Activated T-helper 1 cell treated with Interleukin-2 at 50 U/mL for 16 hours (primary cell): ENCODE results near the gene ALG14.
"Not testable (repeated sequence)": the region's sequence is repeated elsewhere in the genome, so short reads cannot be mapped to it uniquely, and the experiment has no call there.

Experiments used
- DNase-seq: peaks from one replicate; pipeline ENCODE4 v3.0.0-alpha.2; 2020; ENCODE audit warnings: low read depth

Gene ALG14

GRCh38 chr1:95005584-95005983 is 67.2 kb downstream of the ALG14 start:
- no peak for DNase-seq

GRCh38 chr1:95004013-95004412 is 68.7 kb downstream of the ALG14 start:
- DNase-seq = no peak

DNA sequence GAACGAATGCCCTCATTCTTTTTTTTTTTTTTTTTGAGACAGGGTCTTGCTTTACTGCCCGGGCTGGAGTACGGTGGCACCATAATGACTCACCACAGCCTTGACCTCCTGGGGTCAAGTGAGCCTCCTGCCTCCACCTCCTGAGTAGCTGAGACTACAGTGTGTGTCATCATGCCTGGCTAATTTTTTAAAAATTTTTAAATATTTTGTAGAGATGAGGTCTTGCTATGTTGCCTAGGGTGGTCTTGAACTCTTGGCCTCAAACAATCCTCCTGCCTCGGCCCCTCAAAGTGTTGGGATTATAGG is 69.4 kb downstream of the ALG14 start:
- DNase-seq = no peak

DNA sequence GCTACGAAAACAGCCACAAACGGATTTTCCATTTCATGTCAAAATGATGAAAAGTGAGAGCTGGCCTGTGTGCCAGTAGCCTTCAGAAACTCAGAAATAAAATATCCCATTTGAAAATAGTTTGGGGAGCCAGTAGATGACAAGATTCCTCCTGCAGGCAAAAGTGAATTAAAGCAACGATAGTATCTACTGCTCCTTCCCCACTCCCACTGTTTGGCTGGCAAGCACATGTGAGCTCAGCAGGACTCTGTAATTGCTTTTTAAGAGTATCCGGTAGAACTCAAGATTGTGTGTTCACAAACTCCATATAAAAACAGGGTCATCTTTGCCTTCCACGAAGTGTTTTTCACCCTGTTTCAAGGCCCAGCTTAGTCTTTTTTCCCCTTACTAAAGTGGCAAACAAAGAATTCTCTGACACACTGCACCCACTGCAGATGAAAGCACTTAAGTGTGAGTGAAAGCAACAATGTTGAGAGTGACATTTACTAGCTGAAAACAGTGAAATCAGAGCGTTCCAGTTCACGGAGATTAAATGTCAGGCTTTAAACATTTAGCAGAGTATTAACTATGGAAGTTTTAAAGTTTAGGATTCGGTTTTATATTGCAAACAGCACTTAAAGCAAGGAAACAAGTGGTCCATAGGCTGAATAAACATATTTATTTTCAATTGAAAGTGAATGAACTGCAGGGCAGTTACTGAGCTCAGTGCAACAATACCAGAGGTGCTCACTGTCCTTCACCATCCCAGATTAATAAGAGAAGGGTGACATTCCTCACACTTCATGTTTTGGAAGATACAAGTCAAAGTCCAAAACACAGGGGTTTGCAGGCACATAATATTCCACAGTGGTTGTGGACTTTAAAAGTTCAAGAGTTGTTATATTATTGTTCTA is 70.0 kb downstream of the ALG14 start:
- no peak for DNase-seq

- no peak for DNase-seq
These were observed 70.6 kb downstream of the ALG14 start for GRCh38 chr1:95002164-95002539.

GRCh38 chr1:94999456-95000131 is 73.2 kb downstream of the ALG14 start:
- DNase-seq = no peak

DNA sequence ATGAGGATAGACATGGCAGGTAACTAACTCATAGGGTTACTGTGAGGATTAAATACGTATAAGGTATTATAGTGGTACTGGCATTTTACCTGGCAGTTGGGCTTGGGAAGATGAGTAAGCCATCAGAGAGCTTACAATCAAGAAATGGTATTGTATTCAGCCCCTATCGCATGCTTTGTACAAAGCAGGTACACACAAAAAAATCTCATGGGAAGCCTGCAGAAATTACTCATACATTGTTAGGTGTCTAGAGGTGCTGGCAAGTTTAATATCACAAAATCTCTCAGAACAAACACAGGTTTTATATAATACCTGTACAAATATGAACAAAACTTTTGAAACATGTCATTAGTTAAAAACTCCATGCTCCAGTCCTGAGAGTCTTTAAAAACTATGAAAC is 74.0 kb downstream of the ALG14 start:
- no peak for DNase-seq

DNA sequence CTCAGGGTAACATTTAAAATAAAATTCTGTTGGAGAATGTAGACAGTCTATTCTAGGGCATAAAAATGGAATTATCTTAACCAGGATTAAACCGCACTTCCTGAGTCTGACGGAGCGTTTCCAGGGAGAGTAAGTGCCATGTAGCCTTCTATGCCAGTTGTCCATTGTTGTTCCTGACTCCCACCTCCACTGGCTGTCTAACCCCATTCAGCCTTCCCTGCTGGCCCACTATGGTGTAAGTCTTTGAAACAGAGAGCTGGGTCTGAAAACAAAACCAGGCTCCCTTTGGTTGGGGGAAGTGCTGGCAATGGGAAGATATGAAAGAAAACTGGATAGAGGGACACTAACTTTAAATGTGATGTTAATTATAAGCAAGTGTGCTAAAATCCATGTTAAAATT is 74.6 kb downstream of the ALG14 start:
- no peak for DNase-seq

- not testable (repeated sequence) for DNase-seq
These were observed 77.2 kb downstream of the ALG14 start for GRCh38 chr1:94995536-94995935.

DNA sequence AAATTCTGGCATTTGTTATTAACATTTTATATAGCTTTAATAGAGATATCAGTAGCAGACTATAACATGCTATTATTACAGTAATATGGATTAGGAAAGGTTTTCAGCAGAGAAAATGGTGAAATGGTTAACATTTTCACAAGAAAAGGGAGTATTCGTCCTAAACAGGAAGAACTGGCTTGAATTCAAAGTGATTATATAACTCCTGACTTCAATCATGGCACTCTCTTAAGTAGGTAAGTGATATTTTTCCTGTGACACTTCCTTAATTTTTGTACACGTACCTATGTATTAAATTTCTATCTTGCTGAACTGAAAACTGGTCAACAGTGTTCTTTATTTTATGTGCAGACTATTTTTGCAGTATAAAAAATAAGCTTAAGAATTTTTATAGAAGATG is 77.9 kb downstream of the ALG14 start:
- DNase-seq = no peak

GRCh38 chr1:94993931-94994645 is 78.7 kb downstream of the ALG14 start:
- DNase-seq = no peak

DNA sequence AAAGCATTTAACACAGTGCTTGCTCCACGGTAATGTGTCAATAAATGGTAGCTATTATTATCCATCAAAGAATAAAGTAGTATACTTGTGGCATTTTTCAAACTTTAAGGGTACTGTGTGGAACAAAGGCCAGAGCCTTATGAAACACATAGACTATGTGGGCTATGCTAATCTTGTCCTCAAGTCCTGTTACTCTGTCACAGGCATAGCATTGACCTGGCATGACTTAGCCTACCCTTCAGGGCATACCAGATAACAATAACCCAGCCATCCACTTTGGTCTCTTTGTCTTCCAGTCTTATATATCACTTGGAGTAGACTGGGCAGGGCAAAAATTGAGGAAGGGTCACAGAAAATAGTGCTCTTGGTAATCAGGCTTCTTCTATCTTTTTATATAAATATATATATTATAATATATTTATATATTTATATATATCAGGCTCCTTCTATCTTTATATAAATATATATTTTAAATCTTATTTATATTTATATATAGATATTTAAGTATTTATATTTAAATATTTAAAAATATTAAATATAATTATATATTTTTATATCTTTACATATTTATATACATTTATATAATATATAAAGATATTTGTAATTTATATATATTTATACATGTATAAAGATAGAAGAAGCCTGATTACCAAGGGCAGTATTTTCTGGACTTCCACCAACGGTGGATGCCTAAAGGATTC is 79.7 kb downstream of the ALG14 start:
- no peak for DNase-seq

DNA sequence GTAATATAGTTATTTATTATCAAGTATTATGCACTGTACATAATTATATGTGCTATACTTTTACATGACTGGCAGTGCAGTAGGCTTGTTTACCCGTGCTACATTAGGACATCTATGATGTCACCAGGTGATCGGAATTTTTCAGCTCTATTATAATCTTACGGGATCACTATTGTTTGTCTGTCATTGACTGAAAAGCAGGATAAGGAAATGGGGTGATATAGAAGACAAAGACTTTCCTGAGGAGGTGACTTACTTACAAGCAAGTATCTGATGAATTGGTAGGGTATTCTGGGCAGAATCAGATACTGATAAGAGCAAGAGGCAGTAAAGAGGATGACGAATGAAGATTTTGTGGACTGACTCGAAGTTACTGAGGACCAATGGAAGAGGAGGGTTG is 80.6 kb downstream of the ALG14 start:
- DNase-seq = no peak

GRCh38 chr1:94989911-94990473 is 82.8 kb downstream of the ALG14 start:
- DNase-seq = no peak

GRCh38 chr1:94989398-94989797 is 83.4 kb downstream of the ALG14 start:
- no peak for DNase-seq

- DNase-seq = no peak
These were observed 84.4 kb downstream of the ALG14 start for GRCh38 chr1:94988356-94988755.

DNA sequence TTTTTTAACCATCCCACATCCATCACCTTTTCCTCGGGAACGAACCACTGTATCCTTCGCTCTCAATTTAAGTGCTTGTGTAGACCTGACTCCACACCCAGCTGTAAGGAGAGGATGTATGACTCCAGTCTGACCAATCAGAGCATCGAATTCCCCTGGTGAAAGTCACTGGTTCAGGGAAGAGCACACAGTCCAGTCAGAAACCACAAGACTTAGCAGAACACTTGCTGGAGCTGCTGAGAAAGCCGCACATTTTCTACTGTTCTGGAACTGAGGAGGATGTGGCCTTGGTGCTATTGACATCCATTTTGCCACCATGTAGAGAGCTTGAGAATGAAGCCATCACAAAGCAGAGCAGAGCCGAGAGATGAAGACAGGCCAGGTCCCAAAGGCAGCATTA is 86.0 kb downstream of the ALG14 start:
- DNase-seq = no peak

DNA sequence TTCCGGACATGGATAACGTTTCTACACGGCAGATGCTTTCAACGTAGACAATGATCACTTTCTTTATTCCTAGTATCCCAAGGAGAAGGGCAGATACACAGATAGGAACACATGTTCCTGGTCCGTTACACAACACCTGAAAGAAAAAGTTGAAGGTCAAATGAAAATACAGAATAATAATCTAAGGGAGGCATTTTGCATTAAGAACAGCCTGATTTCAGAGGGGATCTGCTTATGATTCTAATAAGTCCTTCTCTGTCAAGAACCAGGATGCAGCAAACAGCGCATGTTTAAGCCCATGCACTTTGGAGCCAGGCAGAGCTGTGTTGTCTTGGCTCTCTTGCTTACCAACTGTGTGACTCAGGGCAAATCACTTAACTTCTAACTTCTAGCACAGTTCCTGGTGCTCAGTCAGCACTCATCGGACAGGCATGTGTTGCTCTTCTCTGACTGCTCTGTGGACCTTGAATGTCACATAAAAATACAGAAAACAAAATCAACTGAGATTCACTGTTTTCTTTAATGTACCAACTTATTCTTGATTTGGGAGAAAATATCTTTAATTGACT is 89.5 kb downstream of the ALG14 start:
- no peak for DNase-seq

- no peak for DNase-seq
These were observed 90.4 kb downstream of the ALG14 start for GRCh38 chr1:94982398-94982797.

DNA sequence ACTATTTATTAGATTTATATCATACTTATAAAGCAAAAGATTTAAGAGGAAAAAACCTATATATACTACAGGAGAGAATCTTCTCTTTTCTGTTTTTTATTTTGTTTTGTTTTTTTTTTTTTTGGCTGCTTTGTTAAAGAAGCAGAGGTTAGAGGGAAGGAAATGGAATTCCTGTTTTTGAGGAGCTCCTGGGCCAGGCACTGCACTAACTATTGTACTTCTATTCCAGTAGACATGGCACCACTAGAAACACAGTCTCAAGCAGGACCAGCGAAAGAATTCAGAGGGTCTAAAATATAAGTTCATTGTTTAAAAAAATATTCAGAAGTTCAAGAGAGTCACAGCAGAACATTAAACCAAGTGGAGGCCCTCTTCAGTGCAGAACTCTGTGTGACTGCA is 91.2 kb downstream of the ALG14 start:
- no peak for DNase-seq

DNA sequence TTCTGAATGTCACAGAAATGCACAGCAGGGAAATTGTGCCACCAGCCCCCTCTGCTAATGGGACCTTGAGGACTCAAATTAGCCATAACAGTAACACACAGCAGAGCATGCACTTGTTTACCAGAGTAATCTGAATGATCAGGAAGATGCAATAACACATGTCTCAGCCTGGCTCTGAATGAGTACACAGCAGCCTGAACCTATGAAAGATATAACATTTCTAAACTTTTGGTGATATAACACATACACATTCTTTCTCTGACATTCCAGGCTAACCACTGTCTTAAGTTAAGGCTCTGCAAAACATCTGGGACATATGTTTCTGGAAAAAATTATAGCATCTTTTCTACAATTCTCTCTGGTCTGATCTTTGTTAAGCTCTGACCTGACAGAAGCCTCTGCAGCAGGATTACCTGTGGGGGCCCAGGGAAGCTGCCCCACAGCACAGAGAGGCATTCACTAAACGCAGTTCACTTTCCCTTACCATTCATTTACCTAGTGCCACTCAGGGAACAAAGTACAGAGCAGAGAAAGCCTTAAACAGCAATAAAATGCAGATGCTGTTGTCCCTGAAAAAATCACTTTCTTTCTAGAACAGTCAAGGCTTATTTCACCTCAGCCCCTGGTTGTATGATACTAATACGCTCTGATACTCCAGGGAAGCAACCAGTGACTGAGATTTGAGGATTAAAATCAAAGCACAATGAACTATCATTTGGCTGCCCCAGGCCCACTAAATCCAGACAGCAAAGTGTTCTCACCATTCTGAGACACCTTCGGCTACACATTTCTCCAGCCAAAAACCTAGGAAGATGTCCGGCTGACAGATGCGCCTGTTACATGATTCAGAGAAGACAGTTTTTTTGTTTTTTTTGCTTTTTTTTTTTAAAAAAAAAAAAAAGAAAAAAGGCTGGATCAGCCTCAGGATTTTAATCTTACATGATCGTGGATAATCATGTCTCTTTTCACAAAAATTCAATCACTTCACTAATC is 91.9 kb downstream of the ALG14 start:
- no peak for DNase-seq
